SK-N-SH treated with all-trans-retinoic acid at 6 μM for 48 hours (cell line): ENCODE results near the gene NEURL1.

Experiments used
- ATAC-seq: fragments of 200-7000 bp; cut with Tn5 transposase; 3 replicates; pipeline ENCODE4 v1.9.1; 2020; ENCODE audit warnings: mild to moderate bottlenecking, moderate library complexity
- ARNTL ChIP-seq: fragments of 450-650 bp; formaldehyde crosslinking; IDR thresholded peaks from 2 replicates; pipeline ENCODE4 v1.5.0; 2020; ENCODE audit warnings: low read depth, mild to moderate bottlenecking, moderate library complexity, borderline replicate concordance
- BACH2 ChIP-seq: fragments of 250-450 bp; sonication (Bioruptor Pico); IDR thresholded peaks from 2 replicates; pipeline ENCODE4 v1.9.0; 2021; ENCODE audit warnings: mild to moderate bottlenecking, borderline replicate concordance
- CSDC2 ChIP-seq: fragments of 250-450 bp; sonication (Bioruptor Pico); IDR thresholded peaks from 2 replicates; pipeline ENCODE4 v1.5.0; 2020; ENCODE audit warnings: mild to moderate bottlenecking, moderate library complexity
- ESRRG ChIP-seq: fragments of 250-450 bp; sonication (Bioruptor Pico); IDR thresholded peaks from 2 replicates; pipeline ENCODE4 v1.6.1; 2021; ENCODE audit warnings: mild to moderate bottlenecking
- GLIS3 ChIP-seq: fragments of 250-450 bp; sonication (Bioruptor Pico); IDR thresholded peaks from 2 replicates; pipeline ENCODE4 v1.5.0; 2020; ENCODE audit warnings: mild to moderate bottlenecking, moderate library complexity
- ISL1 ChIP-seq: fragments of 250-450 bp; sonication (Bioruptor Pico); IDR thresholded peaks from 2 replicates; pipeline ENCODE4 v2.1.2; 2022; ENCODE audit warnings: mild to moderate bottlenecking, moderate library complexity
- OSR1 ChIP-seq: fragments of 250-450 bp; sonication (Bioruptor Pico); IDR thresholded peaks from 2 replicates; pipeline ENCODE4 v1.8.0; 2022; ENCODE audit warnings: moderate library complexity, mild to moderate bottlenecking, inconsistent platforms
- PPARA ChIP-seq: fragments of 250-450 bp; sonication (Bioruptor Pico); IDR thresholded peaks from 2 replicates; pipeline ENCODE4 v1.5.0; 2020; ENCODE audit warnings: mild to moderate bottlenecking, borderline replicate concordance
- RARB ChIP-seq: fragments of 250-450 bp; sonication (Bioruptor Pico); IDR thresholded peaks from 2 replicates; pipeline ENCODE4 v1.8.0; 2021; ENCODE audit warnings: mild to moderate bottlenecking, moderate library complexity
- TCF4 ChIP-seq: fragments of 250-450 bp; sonication (Bioruptor Pico); IDR thresholded peaks from 2 replicates; pipeline ENCODE4 v1.8.0; 2021; ENCODE audit warnings: mild to moderate bottlenecking, moderate library complexity, borderline replicate concordance
- TOX ChIP-seq: fragments of 250-450 bp; sonication (Bioruptor Pico); IDR thresholded peaks from 2 replicates; pipeline ENCODE4 v1.8.0; 2021; ENCODE audit warnings: mild to moderate bottlenecking, moderate library complexity, borderline replicate concordance
- ZC3H10 ChIP-seq: fragments of 250-450 bp; sonication (Bioruptor Pico); IDR thresholded peaks from 2 replicates; pipeline ENCODE4 v1.5.1; 2021; ENCODE audit warnings: mild to moderate bottlenecking, moderate library complexity
- ZFP3 ChIP-seq: fragments of 250-450 bp; sonication (Bioruptor Pico); IDR thresholded peaks from 2 replicates; pipeline ENCODE4 v1.5.0; 2020; ENCODE audit warnings: mild to moderate bottlenecking, moderate library complexity
- ZFP30 ChIP-seq: fragments of 450-650 bp; formaldehyde crosslinking; IDR thresholded peaks from 2 replicates; pipeline ENCODE4 v1.5.0; 2022; ENCODE audit warnings: mild to moderate bottlenecking, moderate library complexity
- ZNF565 ChIP-seq: fragments of 450-650 bp; formaldehyde crosslinking; conservative IDR thresholded peaks from 2 replicates; pipeline ENCODE4 v1.5.0; 2020; ENCODE audit warnings: low read depth, mild to moderate bottlenecking, moderate library complexity
- ZNF70 ChIP-seq: fragments of 450-650 bp; formaldehyde crosslinking; IDR thresholded peaks from 2 replicates; pipeline ENCODE4 v1.5.0; 2020; ENCODE audit warnings: mild to moderate bottlenecking, moderate library complexity
- TF ChIP-seq, protein P1 (sequence below): fragments of 250-450 bp; sonication (Bioruptor Pico); IDR thresholded peaks from 2 replicates; pipeline ENCODE4 v1.5.0; 2020; ENCODE audit warnings: mild to moderate bottlenecking, moderate library complexity
- TF ChIP-seq, protein P2 (sequence below): fragments of 250-450 bp; sonication (Bioruptor Pico); IDR thresholded peaks from 2 replicates; pipeline ENCODE4 v1.5.1; 2020; ENCODE audit warnings: low read depth, mild to moderate bottlenecking, moderate library complexity
- TF ChIP-seq, protein P3 (sequence below): fragments of 250-450 bp; sonication (Bioruptor Pico); IDR thresholded peaks from 2 replicates; pipeline ENCODE4 v1.8.0; 2021; ENCODE audit warnings: low read depth, mild to moderate bottlenecking, moderate library complexity, borderline replicate concordance
- TF ChIP-seq, protein P4 (sequence below): fragments of 250-450 bp; sonication (Bioruptor Pico); IDR thresholded peaks from 2 replicates; pipeline ENCODE4 v1.5.1; 2021; ENCODE audit warnings: mild to moderate bottlenecking, moderate library complexity
- TF ChIP-seq, protein P5 (sequence below): fragments of 250-450 bp; sonication (Bioruptor Pico); IDR thresholded peaks from 2 replicates; pipeline ENCODE4 v1.8.0; 2020; ENCODE audit warnings: mild to moderate bottlenecking, moderate library complexity, borderline replicate concordance

NEURL1 gene

DNA sequence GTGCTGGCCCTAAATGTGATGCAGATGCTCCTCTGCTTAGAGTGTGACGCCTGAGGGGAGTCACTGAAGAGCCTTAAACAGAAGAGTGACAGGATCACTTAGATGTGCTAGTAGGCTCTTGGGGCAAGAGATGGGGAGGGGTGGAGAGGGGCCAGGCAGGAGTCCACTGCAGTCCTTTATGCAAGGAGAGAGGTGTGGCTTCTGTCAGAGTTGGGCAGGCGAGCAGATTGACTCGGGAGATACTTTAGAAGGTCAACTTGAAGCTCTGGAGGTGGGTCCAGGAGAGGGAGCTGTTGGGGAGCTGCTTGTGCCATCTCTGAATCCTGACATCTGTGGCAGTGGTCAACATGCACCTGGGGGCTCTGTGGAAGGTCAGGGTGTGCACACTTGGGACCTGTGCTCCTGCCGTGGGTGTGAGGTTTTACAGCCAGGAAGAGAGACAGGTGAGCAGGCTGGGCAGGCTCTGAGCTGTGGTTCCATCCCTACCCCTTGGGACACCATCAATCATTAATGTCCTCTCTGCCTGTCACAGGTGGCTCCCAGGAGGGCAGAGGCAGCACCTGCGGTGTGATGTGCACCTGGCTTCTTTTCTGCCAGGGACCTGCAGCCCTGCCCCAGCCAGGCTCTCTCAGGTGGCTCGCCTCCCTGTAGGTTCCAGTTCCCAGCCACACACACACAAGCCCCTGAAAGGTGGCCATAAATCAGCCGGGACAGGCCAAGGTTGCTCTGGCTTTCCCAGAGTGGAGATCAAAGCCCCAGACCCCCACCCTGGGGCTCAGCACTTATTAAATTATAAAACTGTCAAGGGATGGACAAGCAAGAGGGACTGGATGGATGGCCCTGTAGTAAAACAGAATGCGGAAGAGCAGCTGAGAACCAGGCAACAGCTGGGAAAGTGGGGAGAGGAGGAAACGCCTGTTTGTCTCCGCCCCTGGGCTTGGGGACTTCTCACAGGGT, 14.0 kb downstream of the NEURL1 start (continued):
- TF ChIP-seq, protein P1, sequence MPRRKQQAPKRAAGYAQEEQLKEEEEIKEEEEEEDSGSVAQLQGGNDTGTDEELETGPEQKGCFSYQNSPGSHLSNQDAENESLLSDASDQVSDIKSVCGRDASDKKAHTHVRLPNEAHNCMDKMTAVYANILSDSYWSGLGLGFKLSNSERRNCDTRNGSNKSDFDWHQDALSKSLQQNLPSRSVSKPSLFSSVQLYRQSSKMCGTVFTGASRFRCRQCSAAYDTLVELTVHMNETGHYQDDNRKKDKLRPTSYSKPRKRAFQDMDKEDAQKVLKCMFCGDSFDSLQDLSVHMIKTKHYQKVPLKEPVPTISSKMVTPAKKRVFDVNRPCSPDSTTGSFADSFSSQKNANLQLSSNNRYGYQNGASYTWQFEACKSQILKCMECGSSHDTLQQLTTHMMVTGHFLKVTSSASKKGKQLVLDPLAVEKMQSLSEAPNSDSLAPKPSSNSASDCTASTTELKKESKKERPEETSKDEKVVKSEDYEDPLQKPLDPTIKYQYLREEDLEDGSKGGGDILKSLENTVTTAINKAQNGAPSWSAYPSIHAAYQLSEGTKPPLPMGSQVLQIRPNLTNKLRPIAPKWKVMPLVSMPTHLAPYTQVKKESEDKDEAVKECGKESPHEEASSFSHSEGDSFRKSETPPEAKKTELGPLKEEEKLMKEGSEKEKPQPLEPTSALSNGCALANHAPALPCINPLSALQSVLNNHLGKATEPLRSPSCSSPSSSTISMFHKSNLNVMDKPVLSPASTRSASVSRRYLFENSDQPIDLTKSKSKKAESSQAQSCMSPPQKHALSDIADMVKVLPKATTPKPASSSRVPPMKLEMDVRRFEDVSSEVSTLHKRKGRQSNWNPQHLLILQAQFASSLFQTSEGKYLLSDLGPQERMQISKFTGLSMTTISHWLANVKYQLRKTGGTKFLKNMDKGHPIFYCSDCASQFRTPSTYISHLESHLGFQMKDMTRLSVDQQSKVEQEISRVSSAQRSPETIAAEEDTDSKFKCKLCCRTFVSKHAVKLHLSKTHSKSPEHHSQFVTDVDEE (CRISPR knock-in tag) = no peak
- TF ChIP-seq, protein P2, sequence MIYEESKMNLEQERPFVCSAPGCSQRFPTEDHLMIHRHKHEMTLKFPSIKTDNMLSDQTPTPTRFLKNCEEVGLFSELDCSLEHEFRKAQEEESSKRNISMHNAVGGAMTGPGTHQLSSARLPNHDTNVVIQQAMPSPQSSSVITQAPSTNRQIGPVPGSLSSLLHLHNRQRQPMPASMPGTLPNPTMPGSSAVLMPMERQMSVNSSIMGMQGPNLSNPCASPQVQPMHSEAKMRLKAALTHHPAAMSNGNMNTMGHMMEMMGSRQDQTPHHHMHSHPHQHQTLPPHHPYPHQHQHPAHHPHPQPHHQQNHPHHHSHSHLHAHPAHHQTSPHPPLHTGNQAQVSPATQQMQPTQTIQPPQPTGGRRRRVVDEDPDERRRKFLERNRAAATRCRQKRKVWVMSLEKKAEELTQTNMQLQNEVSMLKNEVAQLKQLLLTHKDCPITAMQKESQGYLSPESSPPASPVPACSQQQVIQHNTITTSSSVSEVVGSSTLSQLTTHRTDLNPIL (CRISPR knock-in tag) = no peak
- TF ChIP-seq ESRRG (CRISPR knock-in tag) (no peak), CSDC2 (no peak), TCF4 (CRISPR knock-in tag) (no peak), BACH2 (no peak), ZC3H10 (CRISPR knock-in tag) (no peak), ZFP30 (CRISPR knock-in tag) (no peak)

DNA sequence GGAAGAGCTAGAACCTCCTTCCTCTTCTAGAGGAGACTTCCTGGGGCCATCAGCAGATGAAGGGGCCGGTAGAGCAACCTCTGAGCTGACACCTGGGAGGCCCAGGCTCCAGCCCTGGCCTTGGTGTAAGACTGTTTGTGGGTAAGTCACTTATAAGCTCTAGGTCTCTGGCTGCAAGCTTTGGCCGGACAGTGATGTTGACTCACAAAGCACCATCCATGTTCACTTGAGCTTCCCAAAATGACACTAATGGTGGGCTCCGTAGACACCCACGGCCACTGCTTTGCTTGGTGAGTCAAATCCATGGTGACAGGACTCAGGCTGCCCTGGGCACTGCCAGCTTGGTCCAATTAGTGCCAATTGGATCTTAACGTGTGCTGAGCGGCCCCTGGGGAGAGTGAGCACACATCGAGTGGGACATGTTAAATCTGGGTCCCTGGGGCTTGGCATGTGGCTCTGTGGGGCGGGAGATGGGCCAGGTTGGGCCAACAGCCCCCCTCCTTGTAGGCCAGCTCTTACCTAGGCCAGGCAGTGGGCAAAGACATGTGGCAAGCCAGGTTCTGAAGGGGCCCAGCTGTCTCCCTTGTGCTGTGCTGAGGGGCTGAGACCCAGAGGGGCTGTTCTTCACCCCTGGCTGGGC, 16.7 kb downstream of the NEURL1 start:
- TF ChIP-seq, protein P3, sequence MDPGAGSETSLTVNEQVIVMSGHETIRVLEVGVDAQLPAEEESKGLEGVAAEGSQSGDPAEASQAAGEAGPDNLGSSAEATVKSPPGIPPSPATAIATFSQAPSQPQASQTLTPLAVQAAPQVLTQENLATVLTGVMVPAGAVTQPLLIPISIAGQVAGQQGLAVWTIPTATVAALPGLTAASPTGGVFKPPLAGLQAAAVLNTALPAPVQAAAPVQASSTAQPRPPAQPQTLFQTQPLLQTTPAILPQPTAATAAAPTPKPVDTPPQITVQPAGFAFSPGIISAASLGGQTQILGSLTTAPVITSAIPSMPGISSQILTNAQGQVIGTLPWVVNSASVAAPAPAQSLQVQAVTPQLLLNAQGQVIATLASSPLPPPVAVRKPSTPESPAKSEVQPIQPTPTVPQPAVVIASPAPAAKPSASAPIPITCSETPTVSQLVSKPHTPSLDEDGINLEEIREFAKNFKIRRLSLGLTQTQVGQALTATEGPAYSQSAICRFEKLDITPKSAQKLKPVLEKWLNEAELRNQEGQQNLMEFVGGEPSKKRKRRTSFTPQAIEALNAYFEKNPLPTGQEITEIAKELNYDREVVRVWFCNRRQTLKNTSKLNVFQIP (CRISPR knock-in tag) = no peak
- no peak for TF ChIP-seq TOX
- TF ChIP-seq ZFP3 (CRISPR knock-in tag) = no peak
- TF ChIP-seq ZC3H10 (CRISPR knock-in tag) = no peak
- TF ChIP-seq ZNF565 (CRISPR knock-in tag) = no peak
- TF ChIP-seq OSR1 (CRISPR knock-in tag) = no peak
- no peak for TF ChIP-seq ISL1 (CRISPR knock-in tag)
- TF ChIP-seq ZFP30 (CRISPR knock-in tag) = no peak
- no peak for TF ChIP-seq PPARA (CRISPR knock-in tag)
- TF ChIP-seq, protein P4, sequence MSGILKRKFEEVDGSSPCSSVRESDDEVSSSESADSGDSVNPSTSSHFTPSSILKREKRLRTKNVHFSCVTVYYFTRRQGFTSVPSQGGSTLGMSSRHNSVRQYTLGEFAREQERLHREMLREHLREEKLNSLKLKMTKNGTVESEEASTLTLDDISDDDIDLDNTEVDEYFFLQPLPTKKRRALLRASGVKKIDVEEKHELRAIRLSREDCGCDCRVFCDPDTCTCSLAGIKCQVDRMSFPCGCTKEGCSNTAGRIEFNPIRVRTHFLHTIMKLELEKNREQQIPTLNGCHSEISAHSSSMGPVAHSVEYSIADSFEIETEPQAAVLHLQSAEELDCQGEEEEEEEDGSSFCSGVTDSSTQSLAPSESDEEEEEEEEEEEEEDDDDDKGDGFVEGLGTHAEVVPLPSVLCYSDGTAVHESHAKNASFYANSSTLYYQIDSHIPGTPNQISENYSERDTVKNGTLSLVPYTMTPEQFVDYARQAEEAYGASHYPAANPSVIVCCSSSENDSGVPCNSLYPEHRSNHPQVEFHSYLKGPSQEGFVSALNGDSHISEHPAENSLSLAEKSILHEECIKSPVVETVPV (CRISPR knock-in tag) = no peak
- TF ChIP-seq CSDC2 = no peak
- no peak for ATAC-seq

DNA sequence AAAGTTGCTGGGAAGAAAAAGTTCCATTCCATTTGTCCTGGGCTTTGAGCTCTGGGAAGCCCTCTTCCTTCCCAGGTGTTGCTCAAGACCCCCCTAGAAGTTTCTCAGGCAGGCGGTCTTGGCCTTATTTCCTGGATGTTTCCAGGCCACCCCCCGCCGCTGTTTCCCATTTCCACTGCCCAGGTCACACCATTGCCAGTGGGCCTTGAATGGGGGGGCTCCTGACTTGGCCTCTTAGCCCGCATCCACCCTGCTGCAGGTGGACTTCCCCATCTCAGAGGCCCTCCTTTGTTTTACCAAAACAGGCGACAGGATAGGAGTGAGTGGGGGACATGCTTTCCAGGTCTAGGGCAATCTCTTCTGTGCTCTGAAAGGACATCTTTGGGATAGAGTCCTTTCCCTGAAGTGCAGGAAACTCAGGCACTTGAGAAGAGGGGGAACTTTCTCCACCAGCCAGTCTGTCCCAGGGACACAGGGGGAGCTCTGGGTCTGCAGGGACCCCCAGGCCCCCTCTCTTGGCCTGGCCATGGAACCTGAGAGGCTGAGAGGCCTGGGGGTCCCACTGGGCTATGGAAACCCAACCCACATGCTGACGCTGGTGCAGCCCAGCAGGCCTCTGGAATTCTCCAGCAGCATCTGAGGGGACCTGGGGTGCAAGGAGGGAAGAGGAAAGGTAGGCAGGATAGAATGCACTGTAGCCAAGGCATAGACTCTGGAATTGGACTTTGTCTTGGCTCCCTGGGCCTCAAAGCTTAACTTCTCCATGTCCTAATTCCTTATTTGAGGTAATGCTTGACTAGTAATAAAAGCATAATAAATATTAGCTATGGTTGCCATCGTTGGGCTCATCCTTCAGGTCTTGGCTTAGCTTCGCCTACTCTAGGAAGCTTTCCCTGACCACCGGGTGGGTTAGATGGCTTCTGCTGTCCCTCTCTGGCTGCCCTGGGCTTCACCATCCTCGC, 17.6 kb downstream of the NEURL1 start:
- TF ChIP-seq ZNF565 (CRISPR knock-in tag) (no peak), ZFP3 (CRISPR knock-in tag) (no peak), ESRRG (CRISPR knock-in tag) (no peak), RARB (CRISPR knock-in tag) (no peak), ARNTL (no peak), GLIS3 (no peak), TOX (no peak), ZC3H10 (CRISPR knock-in tag) (no peak), ZNF70 (CRISPR knock-in tag) (no peak)
- TF ChIP-seq, protein P5, sequence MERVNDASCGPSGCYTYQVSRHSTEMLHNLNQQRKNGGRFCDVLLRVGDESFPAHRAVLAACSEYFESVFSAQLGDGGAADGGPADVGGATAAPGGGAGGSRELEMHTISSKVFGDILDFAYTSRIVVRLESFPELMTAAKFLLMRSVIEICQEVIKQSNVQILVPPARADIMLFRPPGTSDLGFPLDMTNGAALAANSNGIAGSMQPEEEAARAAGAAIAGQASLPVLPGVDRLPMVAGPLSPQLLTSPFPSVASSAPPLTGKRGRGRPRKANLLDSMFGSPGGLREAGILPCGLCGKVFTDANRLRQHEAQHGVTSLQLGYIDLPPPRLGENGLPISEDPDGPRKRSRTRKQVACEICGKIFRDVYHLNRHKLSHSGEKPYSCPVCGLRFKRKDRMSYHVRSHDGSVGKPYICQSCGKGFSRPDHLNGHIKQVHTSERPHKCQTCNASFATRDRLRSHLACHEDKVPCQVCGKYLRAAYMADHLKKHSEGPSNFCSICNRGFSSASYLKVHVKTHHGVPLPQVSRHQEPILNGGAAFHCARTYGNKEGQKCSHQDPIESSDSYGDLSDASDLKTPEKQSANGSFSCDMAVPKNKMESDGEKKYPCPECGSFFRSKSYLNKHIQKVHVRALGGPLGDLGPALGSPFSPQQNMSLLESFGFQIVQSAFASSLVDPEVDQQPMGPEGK (CRISPR knock-in tag) = no peak
- TF ChIP-seq, protein P3 (CRISPR knock-in tag) = no peak
- ATAC-seq = no peak
